HG03521 (cell line): ENCODE data around the gene CLTC.

Experiments used
- ATAC-seq: cut with Tn5 transposase; IDR thresholded peaks from one replicate; pipeline ENCODE4 v1.9.1; 2021; ENCODE audit warnings: mild to moderate bottlenecking, moderate library complexity; ENCODE audit not compliant: unreplicated experiment

The CLTC gene

GRCh38 chr17:59723041-59723440 lies 103.3 kb downstream of the CLTC start:
- ATAC-seq = no peak

GRCh38 chr17:59723607-59724006 lies 103.9 kb downstream of the CLTC start:
- ATAC-seq = no peak

GRCh38 chr17:59725691-59726090 lies 106.0 kb downstream of the CLTC start:
- no peak for ATAC-seq

- no peak for ATAC-seq
Measured at GRCh38 chr17:59727817-59728533, 108.3 kb downstream of the CLTC start.

GRCh38 chr17:59730268-59730834 lies 110.7 kb downstream of the CLTC start:
- ATAC-seq = no peak

- no peak for ATAC-seq
Measured at GRCh38 chr17:59733697-59734096, 114.0 kb downstream of the CLTC start.

GRCh38 chr17:59734226-59734625 lies 114.5 kb downstream of the CLTC start:
- no peak for ATAC-seq

- no peak for ATAC-seq
Measured at GRCh38 chr17:59737324-59737723, 117.6 kb downstream of the CLTC start.

GRCh38 chr17:59743842-59744241 lies 124.1 kb downstream of the CLTC start:
- ATAC-seq = no peak

GRCh38 chr17:59745040-59745439 lies 125.3 kb downstream of the CLTC start:
- no peak for ATAC-seq
